Measurements from ENCODE around the gene KLHL42.

KLHL42 gene

DNA sequence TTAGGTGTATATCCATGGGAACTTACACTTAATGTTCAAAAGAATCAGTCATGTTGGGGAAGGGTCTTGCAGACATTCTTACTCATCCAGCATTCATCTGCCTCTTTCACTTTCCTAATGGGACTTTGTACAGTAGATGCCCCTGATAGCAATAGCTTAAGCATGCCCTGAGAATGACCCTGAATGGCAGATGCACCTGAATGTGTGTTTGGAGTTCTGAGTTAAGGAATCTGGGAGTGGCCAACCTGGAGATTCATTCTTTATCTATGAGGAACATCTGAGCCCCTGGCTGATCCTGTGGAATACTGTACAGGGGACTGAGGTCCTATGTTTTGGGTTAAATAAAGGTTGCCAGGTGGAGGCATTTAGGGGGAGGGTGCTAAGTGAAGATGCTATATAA lies 71.3 kb downstream of the KLHL42 start:
- TF ChIP-seq, protein P1, sequence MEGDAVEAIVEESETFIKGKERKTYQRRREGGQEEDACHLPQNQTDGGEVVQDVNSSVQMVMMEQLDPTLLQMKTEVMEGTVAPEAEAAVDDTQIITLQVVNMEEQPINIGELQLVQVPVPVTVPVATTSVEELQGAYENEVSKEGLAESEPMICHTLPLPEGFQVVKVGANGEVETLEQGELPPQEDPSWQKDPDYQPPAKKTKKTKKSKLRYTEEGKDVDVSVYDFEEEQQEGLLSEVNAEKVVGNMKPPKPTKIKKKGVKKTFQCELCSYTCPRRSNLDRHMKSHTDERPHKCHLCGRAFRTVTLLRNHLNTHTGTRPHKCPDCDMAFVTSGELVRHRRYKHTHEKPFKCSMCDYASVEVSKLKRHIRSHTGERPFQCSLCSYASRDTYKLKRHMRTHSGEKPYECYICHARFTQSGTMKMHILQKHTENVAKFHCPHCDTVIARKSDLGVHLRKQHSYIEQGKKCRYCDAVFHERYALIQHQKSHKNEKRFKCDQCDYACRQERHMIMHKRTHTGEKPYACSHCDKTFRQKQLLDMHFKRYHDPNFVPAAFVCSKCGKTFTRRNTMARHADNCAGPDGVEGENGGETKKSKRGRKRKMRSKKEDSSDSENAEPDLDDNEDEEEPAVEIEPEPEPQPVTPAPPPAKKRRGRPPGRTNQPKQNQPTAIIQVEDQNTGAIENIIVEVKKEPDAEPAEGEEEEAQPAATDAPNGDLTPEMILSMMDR (IDR thresholded peaks at IDR 0.05; ENCODE audit: control insufficient read depth, extremely low read depth, insufficient read depth): no peak
- no peak overlapping the region for H3K4me3 ChIP-seq (ENCODE audit: low read depth, low read length)
- DNase-seq (ENCODE audit: low read depth): no peak

DNA sequence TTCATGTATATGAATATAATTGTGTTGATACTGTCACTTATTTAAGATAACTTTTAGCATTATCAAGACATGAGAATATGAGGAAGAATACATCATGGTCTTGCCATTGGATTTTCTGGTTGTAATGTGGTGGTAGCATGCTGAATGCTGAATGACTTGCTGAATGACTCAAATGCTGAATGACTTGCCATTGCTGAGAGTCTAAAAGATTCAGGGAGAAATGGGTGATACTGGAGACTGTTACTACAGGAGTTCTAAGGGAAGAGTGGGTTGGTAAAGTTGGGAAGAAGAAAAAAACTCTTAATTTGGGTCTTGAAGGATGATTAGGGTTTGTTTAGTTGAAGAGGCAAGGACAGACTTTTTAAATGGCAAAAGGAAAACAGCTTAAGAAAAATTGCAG lies 72.1 kb downstream of the KLHL42 start:
- no peak overlapping the region for H3K4me3 ChIP-seq (ENCODE audit: low read depth, low read length)
- TF ChIP-seq, protein P1 (IDR thresholded peaks at IDR 0.05; ENCODE audit: control insufficient read depth, extremely low read depth, insufficient read depth): no peak
- DNase-seq (ENCODE audit: low read depth): no peak

All from LNCaP clone FGC (cell line).